ENCODE results near the gene SCN5A. TPM values are rescaled to one million over a fixed set of nuclear protein-coding genes. Genes with fewer than 3 reads are reported as not detected.

SCN5A gene
- total RNA-seq, 1 experiment from 2014 or later, result 0.69 TPM

DNA sequence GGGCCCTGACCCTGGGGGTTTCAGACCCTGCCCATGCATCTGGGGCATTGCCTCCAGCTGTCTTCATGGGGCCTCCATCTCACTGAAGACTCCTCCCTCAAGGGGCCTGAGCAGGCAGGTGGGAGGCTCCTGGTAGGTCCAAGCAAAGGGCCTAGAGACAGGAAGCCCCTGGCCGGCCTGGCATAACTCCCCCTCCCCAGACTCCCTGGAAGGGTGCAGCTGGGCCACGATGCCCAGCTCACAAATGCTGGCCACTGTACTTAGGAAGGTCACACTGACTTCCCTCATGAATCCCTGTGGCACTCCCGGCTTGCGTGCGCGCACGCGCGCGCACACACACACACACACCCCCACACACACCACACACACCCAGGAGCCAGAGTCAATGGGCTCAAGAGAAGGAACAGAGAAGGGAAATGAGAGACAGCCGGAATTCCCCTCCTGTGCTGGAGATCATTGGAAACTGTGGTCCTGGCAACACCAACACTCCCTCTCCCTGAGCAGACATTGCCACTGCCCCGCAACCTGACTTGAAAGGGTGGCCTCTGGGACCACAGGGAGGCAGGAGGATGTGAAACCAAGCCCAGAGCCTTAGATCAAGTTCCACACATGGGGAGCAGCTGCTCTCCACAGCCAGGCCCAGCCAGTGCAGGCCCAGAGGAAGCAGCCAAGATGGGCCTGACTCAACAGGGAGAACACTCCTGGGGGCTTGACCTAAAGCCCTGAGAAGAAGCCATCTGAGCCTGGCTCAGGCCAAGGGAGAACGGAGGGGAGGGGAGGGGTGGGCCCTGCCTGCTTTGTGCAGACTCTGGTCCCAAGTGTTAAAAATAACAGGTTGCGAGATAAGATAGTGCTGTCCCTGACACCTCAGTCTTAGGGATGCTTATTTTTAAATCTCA lies 69.7 kb downstream of the SCN5A start:
- Histone ChIP-seq H3K27ac (ENCODE audit: low read length) (no peak overlapping the region), H3K4me3 (ENCODE audit: low read depth in 2 of 2, low read length in 2 of 2) (no peak overlapping the region), H3K27me3 (ENCODE audit: control insufficient read depth, insufficient read depth, low read length) (no peaks in the 10 kb centered on the region), H3K36me3 (ENCODE audit: control insufficient read depth, insufficient read depth, low read length) (no peaks in the 10 kb centered on the region), H3K9me3 (ENCODE audit: control insufficient read depth, insufficient read depth, low read depth, low read length) (no peaks in the 10 kb centered on the region), H3K4me1 (ENCODE audit: control insufficient read depth, insufficient read depth, low read length) (no peaks in the 10 kb centered on the region)
- intact Hi-C loops (cut with micrococcal nuclease; ENCODE audit: unreplicated experiment), result no loop called here
- POLR2A ChIA-PET, result no interaction called here
- ATAC-seq, result no peak
- DNase-seq (ENCODE audit: low read depth, low spot score), result no peak
- no TSS peak for BruUV-seq (replicated peaks)
- CTCF ChIA-PET, result no interaction called here
- in situ Hi-C loops (cut with HindIII; ENCODE audit: low pct_unique_long_range_greater_than_20kb, low sequenced_read_pairs), result no loop called here
- TF ChIP-seq TCF7L2 (IDR thresholded peaks at IDR 0.05; ENCODE audit: low read depth, low read length) (no peak), POLR2AphosphoS5 (IDR thresholded peaks at IDR 0.05; ENCODE audit: low read depth, low read length) (no peak), SIN3A (IDR thresholded peaks at IDR 0.05; ENCODE audit: borderline replicate concordance, insufficient read depth, low read depth, low read length) (no peak)
- TF ChIP-seq, protein P1, sequence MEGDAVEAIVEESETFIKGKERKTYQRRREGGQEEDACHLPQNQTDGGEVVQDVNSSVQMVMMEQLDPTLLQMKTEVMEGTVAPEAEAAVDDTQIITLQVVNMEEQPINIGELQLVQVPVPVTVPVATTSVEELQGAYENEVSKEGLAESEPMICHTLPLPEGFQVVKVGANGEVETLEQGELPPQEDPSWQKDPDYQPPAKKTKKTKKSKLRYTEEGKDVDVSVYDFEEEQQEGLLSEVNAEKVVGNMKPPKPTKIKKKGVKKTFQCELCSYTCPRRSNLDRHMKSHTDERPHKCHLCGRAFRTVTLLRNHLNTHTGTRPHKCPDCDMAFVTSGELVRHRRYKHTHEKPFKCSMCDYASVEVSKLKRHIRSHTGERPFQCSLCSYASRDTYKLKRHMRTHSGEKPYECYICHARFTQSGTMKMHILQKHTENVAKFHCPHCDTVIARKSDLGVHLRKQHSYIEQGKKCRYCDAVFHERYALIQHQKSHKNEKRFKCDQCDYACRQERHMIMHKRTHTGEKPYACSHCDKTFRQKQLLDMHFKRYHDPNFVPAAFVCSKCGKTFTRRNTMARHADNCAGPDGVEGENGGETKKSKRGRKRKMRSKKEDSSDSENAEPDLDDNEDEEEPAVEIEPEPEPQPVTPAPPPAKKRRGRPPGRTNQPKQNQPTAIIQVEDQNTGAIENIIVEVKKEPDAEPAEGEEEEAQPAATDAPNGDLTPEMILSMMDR (IDR thresholded peaks at IDR 0.05), result no peak
- TF ChIP-seq, protein P2, sequence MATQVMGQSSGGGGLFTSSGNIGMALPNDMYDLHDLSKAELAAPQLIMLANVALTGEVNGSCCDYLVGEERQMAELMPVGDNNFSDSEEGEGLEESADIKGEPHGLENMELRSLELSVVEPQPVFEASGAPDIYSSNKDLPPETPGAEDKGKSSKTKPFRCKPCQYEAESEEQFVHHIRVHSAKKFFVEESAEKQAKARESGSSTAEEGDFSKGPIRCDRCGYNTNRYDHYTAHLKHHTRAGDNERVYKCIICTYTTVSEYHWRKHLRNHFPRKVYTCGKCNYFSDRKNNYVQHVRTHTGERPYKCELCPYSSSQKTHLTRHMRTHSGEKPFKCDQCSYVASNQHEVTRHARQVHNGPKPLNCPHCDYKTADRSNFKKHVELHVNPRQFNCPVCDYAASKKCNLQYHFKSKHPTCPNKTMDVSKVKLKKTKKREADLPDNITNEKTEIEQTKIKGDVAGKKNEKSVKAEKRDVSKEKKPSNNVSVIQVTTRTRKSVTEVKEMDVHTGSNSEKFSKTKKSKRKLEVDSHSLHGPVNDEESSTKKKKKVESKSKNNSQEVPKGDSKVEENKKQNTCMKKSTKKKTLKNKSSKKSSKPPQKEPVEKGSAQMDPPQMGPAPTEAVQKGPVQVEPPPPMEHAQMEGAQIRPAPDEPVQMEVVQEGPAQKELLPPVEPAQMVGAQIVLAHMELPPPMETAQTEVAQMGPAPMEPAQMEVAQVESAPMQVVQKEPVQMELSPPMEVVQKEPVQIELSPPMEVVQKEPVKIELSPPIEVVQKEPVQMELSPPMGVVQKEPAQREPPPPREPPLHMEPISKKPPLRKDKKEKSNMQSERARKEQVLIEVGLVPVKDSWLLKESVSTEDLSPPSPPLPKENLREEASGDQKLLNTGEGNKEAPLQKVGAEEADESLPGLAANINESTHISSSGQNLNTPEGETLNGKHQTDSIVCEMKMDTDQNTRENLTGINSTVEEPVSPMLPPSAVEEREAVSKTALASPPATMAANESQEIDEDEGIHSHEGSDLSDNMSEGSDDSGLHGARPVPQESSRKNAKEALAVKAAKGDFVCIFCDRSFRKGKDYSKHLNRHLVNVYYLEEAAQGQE (IDR thresholded peaks at IDR 0.05; ENCODE audit: insufficient read depth in 1 of 2, low read depth in 2 of 2, low read length in 1 of 2), result no peak

DNA sequence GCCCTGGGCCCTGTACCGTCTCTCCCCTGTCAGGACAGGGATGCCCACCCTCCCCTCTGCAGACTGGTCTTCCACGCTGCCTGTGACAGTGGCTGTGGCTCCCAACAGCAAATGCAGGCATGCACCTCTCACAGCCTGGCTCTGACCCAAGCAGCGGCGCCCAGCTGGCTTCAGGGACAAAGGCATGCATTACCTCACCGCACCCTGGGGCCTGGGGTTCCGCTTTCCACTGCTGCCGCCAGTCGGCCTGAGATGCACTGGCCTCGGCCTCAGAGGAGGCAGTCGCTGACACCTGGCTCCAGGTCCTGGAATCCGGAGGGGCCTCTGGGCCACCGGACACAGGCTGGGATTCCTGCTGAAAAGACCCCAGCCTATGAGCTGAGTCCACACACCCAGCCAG lies 70.3 kb downstream of the SCN5A start:
- ChIA-PET CTCF (no interaction called here), POLR2A (no interaction called here)
- no peaks in the 10 kb centered on the region for H3K9me3 ChIP-seq (ENCODE audit: control insufficient read depth, insufficient read depth, low read depth, low read length)
- H3K27me3 ChIP-seq (ENCODE audit: control insufficient read depth, insufficient read depth, low read length), result no peaks in the 10 kb centered on the region
- H3K4me1 ChIP-seq (ENCODE audit: control insufficient read depth, insufficient read depth, low read length), result no peaks in the 10 kb centered on the region
- intact Hi-C loops (cut with micrococcal nuclease; ENCODE audit: unreplicated experiment), result no loop called here
- no peak overlapping the region for H3K27ac ChIP-seq (ENCODE audit: low read length)
- ATAC-seq (no peak), DNase-seq (ENCODE audit: low read depth, low spot score) (no peak)
- H3K4me3 ChIP-seq (ENCODE audit: low read depth in 2 of 2, low read length in 2 of 2), result no peak overlapping the region
- in situ Hi-C loops (cut with HindIII; ENCODE audit: low pct_unique_long_range_greater_than_20kb, low sequenced_read_pairs), result no loop called here
- TF ChIP-seq, protein P1 (IDR thresholded peaks at IDR 0.05), result no peak
- TF ChIP-seq SIN3A (IDR thresholded peaks at IDR 0.05; ENCODE audit: borderline replicate concordance, insufficient read depth, low read depth, low read length) (no peak), TCF7L2 (IDR thresholded peaks at IDR 0.05; ENCODE audit: low read depth, low read length) (no peak), POLR2AphosphoS5 (IDR thresholded peaks at IDR 0.05; ENCODE audit: low read depth, low read length) (no peak)
- TF ChIP-seq, protein P2 (IDR thresholded peaks at IDR 0.05; ENCODE audit: insufficient read depth in 1 of 2, low read depth in 2 of 2, low read length in 1 of 2), result no peak
- H3K36me3 ChIP-seq (ENCODE audit: control insufficient read depth, insufficient read depth, low read length), result no peaks in the 10 kb centered on the region
- no TSS peak for BruUV-seq (replicated peaks)

All from Panc1 (cell line).